ENCODE data around the gene LRP5.
"Not testable (repeated sequence)": the region's sequence is repeated elsewhere in the genome, so short reads cannot be mapped to it uniquely, and the experiment has no call there.

The LRP5 gene

DNA sequence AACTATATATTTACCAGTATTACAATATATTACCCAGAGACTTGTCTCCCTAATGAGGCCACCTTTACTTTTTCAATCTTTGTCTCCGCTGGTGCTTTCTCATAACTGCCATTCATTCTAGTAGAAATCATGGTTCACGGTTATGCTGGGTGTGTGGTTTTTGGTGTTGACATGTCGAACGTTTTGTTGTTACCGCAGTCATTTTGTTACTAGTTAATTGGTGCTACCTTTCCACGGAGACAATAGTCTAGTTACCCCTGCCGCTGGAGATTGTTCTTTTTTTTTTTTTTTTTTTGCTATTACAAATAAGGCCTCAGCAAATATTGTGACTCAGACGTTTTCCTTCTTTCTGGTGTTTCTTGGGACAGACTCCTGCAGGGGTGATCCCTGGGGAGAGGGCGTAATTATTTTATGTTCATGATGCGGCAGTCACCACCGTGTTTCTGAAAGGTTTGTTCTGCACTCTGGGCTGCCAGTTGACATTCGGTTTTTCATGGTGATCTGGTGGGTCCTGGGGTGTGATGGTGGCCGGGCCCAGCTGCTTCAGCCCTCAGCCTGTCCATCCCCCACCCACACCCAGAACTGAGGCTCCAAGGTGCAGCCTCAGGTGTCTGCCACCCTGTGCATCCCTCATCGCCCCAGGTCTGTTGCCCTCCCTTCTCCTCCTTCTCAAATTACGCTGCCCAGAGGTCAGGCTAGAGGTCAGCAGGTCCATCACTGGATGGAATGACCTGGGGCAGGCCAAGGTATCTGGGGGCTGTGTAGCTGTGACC is 28.6 kb downstream of the LRP5 start:
- Histone ChIP-seq H3K4me3 (no peak overlapping the region), H3K27ac (peak overlapping the region in 8 of 21 experiments; percentile 55 to 85 (median 74))

DNA sequence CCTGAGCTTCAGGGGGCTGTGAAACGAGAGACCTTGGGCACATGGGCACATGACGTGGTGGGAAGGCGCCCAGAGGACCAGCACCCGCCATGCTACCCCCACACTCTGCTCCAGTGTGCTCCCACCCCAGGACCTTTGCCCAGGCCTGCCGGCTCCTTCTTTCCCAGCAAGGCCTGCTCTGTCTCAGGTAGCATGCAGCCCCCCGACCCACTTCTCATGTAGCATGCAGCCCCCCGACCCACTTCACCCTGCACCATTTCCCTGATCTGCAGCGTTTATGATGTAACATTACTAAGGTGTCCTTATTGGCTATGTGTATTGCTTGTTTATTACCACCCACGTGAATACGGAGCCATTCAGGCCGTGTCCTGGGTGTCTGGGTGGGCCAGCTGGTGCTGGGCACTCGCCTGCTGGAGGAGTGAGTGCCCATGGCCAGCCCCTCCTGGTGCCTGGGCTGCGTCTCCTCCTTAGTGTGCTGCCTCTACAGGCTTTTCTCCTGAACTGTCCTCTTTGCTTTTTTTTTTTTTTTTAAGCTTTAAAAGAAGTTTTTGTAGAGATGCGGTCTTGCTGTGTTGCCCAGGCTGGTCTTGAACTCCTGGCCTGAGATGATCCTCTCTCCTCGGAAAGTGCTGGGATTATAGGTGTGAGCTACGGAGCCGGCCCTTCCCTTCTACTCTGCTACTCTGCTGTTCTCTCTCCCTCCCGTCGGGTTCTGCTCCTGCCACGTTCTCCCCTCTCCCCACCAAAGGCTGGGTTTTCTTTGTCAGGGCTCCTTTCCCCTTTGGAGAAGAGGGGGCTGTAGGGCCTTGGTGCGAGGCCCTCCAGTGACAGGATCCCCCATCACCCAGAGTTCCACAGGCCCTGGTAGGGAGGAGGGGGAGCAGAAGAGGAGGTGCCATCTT is 29.4 kb downstream of the LRP5 start:
- Histone ChIP-seq H3K4me3 (no peak overlapping the region), H3K27ac (peak overlapping the region in 13 of 21 experiments; percentile 52 to 85 (median 72))

DNA sequence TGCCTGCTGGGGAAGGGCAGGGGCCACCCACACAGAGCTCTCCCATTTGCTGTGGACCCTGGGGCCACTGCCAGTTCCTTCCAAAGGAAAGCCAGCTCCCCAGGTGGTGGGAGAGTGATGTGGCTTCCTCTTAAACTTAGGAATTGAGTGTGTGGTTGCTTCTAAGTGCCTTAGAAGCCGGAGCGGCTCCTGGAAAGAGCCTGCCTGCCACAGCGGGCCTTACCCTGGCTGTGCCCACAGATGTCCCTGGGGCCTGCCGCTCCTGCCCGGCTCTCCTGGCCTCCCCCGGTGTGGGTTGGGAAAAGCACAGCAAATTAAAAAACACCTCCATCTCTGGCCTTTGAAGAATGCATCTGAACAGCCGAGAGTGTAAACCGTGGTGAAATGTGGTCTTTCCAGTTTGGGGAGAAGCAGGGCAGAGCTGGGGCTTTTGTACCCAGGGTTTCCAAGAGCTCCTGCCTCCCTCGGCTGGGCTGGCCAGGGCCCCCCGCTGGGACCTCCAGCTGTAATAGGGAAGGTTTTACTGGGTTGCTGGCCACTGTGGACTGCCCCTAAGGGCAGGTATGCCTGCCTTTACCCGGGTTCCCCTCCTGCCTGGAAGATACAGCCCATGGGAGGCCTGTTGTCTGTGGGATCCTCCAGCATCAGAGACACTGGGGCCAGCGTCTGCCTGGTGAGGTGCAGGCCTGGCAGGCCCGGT is 30.2 kb downstream of the LRP5 start:
- no peak overlapping the region for H3K4me3 ChIP-seq

DNA sequence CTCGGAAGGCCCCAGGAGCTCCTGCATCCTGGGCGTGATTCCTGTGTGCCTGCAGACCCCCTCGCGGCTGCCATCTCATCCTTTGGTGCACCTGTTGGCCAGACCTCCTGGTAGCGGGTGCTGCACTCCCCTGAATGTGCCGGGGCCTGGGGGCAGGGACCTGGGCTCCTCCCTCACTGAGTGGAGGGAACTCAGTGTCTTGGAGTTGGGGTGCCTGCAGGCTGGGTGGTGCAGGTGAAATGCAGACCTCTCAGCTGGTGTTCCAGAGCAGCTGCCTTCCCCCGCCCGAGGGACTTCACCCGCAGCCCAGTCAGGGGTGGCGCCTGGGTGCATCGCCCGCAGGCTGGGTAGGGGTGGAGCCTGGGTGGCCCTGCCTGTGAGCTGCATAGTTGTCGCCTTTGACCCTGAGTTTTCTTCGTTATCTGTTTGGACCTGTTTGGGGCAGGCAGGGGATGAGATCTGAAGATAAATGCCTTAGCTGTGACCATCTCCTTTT is 31.4 kb downstream of the LRP5 start:
- Histone ChIP-seq H3K27ac (peak overlapping the region in 9 of 21 experiments; percentile 61 to 85 (median 73)), H3K4me3 (no peak overlapping the region)

More for the DNA sequence above, 30.2 kb downstream of the LRP5 start:
- peak overlapping the region in 15 of 21 experiments; percentile 43 to 85 (median 70) for H3K27ac ChIP-seq

DNA sequence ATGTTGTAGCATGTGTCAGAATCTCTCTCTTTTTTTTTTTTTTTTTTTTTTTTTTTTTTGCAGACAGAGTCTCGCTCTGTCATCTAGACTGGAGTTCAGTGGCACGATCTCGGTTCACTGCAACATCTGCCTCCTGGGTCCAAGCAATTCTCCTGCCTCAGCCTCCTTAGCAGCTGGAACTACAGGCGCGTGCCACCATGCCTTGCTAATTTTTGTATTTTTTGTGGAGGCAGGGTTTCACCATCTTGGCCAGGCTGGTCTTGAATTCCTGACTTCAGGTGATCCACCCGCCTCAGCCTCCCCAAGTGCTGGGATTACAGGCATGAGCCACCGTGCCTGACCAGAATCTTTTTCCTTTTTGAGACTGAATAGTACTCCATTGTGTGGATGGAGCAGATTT is 32.4 kb downstream of the LRP5 start:
- not testable (repeated sequence) for H3K4me3 ChIP-seq, H3K27ac ChIP-seq

DNA sequence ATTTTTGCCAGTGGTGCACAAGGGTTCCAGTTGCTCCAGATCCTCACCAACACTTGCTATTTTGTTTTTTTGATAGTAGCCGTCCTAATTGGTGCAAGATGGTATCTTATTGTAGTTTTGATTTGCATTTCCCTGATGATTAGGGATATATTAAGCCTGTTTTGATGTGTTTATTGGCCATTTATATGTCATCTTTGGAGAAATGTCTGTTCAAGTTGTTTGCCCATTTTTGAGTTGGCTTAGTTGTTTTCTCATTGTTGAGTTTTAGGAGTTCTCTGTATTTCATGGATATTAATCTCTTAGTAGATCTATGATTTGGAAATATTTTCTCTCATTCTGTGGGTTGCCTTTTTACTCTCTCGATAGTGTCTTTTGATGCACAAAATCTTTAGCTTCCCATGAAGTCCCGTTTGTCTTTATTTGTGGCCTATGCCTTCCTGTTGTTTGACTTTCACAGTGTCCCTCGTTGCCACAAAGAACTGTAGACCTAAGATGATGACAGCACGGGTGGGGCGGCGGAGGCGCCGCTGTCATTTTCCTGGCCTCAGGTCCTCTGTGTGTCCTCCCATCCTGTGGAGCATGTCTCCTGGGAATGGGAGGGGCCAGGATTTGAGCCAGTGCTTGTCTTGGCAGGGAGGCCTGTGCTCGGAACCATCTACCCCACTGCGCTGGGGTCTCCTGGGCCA is 33.5 kb downstream of the LRP5 start:
- peak overlapping the region in 4 of 21 experiments; percentile 17 to 70 (median 27) for H3K27ac ChIP-seq
- no peak overlapping the region for H3K4me3 ChIP-seq

DNA sequence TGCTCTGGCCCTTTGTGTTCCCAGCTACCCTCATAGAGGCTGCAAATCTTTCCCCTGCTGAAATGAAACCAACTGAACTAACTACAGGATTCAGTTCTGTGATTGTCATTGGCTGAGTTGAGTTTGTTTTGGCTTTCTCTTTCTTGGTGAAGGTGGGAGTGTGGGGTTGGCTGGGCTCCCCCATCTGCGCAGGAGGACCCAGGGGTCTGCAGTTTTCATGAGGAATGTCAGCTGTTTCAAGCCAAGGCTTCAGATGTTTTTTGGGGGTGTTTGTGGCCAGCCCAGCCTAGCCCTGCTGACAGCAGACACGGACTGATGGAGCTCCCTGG is 34.0 kb downstream of the LRP5 start:
- Histone ChIP-seq H3K4me3 (no peak overlapping the region), H3K27ac (peak overlapping the region in 5 of 21 experiments; percentile 4 to 70 (median 26))

DNA sequence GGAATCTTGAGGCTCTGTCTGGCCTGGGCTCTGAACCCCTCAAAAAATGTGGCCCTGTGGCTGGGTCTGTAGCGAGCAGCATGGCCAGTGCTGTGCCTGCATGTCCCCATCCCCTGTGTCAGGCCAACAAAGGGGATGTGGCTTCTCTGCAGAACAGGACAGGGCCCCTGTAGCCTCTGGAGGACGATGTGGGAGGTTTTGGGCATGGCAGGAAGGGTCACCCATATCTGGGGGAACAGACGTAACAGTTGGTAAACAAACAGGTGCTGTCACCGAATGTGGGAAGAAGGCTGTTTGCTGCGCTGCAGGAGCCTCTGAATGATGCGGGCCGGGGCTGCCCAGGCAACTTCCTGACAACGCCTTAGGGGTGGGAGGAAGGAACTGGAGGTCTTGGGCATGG is 35.0 kb downstream of the LRP5 start:
- peak overlapping the region in 1 of 21 experiments; percentile 28 for H3K27ac ChIP-seq
- no peak overlapping the region for H3K4me3 ChIP-seq

DNA sequence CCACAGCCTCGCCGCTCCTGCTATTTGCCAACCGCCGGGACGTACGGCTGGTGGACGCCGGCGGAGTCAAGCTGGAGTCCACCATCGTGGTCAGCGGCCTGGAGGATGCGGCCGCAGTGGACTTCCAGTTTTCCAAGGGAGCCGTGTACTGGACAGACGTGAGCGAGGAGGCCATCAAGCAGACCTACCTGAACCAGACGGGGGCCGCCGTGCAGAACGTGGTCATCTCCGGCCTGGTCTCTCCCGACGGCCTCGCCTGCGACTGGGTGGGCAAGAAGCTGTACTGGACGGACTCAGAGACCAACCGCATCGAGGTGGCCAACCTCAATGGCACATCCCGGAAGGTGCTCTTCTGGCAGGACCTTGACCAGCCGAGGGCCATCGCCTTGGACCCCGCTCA is 35.5 kb downstream of the LRP5 start:
- H3K4me3 ChIP-seq = no peak overlapping the region
- H3K27ac ChIP-seq = no peak overlapping the region

DNA sequence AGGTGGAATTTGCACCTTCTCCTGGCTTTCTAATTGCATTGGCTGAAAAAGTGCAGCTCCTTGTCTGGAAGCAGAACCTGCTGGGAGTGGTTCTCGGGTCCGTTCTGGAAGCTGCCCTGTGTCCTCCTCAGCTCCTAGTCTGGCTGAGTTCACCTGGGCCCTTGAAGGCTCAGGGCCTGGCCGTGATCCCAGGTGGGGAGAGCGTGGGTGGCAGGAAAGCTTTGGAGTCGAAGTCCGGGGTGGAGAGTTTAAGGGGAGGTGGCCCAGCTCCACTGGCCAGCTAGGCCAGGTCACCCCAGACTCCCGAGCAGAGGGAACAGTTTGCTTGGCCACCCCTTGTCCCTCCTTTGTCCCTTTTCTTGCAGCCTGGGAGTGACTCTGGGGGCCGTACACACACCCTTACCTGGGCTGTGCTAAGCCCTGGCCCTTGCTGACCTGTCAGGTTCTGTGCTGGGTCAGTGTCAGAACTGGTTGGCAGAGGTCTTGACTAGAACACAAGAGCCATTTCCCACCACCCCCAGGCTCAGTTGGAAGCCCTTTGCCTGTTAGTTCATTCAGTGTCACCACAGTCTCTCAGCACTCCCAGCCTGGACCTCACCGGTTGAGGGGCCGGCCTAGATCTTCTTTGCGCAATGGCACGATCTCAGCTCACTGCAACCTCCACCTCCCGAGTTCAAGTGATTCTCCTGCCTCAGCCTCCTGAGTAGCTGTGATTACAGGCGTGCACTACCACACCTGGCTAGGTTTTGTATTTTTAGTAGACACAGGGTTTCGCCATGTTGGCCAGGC is 37.3 kb downstream of the LRP5 start:
- no peak overlapping the region for H3K27ac ChIP-seq
- H3K4me3 ChIP-seq = no peak overlapping the region

DNA sequence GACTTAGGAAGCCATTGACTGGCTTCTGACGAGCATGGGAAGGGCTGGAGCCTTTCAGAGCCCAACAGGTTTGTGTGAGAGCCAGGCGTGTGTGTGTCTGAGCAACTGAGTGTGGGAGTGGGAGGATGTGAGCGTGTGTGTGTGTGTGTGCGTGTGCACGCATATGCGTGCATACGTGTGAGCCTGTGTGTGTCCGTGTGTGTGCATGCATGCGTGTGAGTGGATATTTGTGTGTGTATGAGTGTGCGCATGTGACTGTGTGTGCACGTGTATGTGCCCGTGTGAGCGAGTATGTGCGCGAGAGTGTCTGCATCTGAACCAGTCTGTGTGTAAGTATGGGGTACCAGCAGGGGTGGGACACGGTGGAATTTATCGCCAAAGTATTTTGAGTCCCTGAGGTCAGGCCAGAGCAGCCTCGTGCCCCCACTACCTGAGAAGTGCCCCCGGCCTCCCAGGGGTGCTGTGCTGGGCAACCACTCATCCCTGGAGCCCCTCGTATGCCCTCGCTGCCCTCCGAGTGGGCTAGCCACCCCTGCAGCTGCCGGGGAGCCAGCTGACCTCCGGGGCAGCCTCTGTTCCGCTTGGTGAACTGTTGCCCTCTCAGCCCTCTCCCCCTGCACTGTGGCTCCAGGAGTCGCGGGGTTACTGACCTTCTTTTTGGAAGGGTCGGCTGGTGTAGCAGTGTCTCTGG is 38.5 kb downstream of the LRP5 start:
- H3K4me3 ChIP-seq = no peak overlapping the region
- peak overlapping the region in 1 of 21 experiments; percentile 17 for H3K27ac ChIP-seq

DNA sequence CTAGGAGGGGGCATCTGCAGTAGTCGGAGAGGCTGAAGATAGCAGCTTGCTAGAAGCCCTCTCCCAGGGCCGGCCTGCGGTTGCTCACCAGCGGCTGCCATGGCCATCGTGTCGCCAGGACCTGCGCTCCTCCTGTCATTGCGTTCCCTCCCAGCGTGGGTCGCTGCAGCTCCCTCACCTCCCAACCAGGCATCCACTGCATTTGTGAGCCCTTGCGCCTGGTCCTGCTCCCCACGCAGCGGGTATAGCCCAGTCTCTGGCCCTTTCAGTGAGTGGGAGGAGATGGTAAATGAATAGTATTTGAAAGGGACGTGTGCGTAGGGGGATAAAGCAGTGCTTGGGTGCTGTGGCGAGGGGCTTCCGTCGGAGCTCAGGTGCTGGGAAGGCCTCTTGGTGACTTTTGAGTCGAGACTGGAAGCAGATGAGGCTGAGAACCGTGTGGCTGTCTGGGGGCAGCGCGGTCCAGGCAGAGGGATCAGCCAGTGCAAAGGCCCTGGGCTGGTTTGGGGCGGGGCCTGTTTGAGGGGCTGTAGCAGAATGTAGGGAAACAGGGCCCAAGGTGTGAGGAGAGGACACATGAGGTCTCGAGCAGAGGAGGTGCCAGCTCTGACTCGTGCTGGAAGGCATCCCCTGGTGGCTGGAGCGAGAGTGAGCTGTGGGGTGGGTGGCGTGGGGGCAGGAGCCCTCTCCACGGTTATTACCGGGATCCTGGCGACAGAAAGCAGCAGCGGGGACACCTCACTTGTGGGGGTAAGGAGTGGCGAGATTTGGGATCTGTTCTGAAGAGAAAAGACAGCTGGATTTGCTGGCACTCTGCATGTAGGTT is 39.3 kb downstream of the LRP5 start:
- H3K27ac ChIP-seq = peak overlapping the region in 2 of 21 experiments; percentile 46 to 76

DNA sequence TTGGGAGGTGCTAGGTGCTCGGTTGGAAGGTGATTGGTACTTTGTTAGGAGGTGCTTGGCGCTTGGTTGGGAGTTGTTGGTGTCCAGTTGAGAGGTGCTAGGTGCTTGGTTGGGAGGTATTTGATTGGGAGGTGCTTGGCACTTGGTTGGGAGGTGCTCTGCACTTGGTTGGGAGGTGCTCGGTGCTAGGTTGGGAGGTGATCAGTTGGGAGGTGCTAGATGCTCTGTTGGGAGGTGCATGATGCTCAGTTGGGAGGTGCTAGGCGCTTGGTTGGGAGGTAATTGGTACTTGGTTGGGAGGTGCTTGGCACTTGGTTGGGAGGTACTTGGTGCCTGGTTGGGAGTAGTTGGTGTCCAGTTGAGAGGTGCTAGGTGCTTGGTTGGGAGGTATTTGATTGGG is 40.2 kb downstream of the LRP5 start:
- no peak overlapping the region for H3K4me3 ChIP-seq
- peak overlapping the region in 3 of 21 experiments; percentile 45 to 76 (median 68) for H3K27ac ChIP-seq

More for the DNA sequence above, 39.3 kb downstream of the LRP5 start:
- H3K4me3 ChIP-seq = no peak overlapping the region

DNA sequence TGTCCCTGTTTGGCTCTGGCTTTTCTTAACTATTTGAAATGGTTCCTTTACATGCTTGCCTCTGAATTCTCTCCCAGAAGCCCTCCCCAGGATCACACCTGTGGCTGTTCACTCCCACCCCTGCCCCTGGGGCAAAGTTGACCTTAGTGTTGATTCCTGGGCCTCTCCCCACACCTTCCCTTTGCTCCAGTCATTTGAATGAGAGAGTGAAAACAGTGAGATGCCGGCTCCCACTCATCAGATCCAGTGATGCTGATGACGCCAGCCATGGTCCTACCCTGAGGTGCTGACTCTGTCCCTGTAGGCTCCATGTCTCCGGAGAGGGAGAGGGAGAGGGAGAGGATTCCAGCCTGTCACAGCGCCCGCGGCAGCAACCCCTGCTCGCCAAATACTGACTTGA is 40.7 kb downstream of the LRP5 start:
- Histone ChIP-seq H3K27ac (peak overlapping the region in 10 of 21 experiments; percentile 13 to 78 (median 56)), H3K4me3 (no peak overlapping the region)

DNA sequence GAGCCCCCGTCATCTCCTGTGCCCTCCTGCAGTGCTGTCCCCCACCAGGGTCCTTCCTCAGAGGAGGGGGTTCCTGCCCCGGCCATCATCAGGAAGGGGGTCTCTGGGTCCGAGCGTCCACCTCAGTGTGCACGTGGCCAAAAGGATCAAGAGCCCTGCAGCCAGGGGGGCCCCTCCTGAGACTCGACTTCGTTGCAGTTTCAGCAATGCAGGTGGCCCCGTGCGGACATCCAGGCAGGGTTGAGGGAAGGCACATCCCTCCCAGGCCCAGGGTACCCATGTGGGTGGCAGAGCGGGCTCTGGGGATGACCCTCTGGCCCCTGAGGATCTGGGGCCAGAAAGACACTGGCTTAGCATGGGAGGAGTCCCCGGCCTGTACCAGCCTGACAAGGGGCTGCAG is 41.3 kb downstream of the LRP5 start:
- no peak overlapping the region for H3K4me3 ChIP-seq
- peak overlapping the region in 17 of 21 experiments; percentile 13 to 82 (median 67) for H3K27ac ChIP-seq

DNA sequence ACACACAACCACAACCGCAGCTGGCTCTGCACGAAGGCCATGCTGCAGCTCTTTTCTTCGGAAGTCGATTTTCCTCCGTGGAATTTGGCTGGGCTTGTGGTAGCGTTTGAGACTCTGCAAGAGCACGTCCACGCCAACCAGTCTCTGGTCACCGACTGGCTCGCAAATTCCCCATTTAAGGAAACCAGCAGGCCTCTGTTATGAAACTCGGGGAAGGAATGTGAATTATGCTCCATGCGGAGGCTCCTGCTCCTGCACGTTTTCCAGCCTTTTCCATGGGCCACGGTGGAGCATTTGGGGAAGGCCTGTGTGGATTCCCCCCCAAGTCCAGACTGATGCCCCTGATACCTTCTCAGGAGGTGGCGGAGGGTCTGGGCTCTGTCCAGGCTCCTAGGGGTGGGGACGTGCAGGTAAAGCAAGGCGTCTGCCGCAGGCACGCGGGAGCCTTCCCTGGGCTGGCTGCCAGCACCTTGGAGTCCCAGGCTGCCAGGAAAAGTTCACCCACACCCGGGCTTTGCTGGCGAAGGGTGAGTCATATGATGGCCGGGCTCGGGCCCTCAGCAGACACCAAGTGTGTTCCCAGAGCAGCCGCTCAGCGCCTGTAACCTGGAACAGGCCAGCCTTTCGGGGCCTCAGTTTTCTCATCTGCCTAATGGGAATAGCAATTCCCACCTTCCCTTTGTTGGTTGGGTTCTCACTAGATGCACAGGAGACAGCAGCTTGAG is 41.9 kb downstream of the LRP5 start:
- Histone ChIP-seq H3K4me3 (no peak overlapping the region), H3K27ac (peak overlapping the region in 18 of 21 experiments; percentile 13 to 82 (median 66))
